ENCODE measurements around the gene ARMC9.

DNA sequence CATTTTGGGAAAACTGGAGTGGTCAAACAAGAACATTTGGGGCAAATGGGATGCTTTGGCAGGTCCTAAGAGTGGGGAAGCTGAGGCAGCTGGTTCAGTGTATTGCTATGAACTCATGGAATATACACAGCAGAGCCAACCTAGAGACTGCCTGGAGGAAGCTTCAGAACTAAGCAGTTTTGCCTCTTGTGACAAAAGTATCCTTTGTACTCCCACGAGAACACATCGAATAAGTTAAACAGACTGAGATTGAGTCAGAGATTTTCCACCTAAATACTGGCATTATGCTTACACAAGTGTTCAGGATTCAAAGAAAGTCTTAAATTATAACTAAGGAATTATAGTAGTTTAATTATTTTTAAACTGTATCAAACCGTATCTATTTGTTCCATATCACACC lies 5.2 kb upstream of the ARMC9 start:
- TF ChIP-seq, protein P1, sequence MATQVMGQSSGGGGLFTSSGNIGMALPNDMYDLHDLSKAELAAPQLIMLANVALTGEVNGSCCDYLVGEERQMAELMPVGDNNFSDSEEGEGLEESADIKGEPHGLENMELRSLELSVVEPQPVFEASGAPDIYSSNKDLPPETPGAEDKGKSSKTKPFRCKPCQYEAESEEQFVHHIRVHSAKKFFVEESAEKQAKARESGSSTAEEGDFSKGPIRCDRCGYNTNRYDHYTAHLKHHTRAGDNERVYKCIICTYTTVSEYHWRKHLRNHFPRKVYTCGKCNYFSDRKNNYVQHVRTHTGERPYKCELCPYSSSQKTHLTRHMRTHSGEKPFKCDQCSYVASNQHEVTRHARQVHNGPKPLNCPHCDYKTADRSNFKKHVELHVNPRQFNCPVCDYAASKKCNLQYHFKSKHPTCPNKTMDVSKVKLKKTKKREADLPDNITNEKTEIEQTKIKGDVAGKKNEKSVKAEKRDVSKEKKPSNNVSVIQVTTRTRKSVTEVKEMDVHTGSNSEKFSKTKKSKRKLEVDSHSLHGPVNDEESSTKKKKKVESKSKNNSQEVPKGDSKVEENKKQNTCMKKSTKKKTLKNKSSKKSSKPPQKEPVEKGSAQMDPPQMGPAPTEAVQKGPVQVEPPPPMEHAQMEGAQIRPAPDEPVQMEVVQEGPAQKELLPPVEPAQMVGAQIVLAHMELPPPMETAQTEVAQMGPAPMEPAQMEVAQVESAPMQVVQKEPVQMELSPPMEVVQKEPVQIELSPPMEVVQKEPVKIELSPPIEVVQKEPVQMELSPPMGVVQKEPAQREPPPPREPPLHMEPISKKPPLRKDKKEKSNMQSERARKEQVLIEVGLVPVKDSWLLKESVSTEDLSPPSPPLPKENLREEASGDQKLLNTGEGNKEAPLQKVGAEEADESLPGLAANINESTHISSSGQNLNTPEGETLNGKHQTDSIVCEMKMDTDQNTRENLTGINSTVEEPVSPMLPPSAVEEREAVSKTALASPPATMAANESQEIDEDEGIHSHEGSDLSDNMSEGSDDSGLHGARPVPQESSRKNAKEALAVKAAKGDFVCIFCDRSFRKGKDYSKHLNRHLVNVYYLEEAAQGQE (IDR thresholded peaks at IDR 0.05; ENCODE audit: insufficient read depth in 1 of 2, low read depth in 2 of 2, low read length in 1 of 2): no peak
- TF ChIP-seq CTCF (IDR thresholded peaks at IDR 0.05): no peak
